ENCODE results near the gene GINS2. TPM values are rescaled to one million over a fixed set of nuclear protein-coding genes. Genes with fewer than 3 reads are reported as not detected.

GINS2 gene
- total and polyA plus RNA-seq, 4 donors, result 1.6 to 3.1 (median 2.4) TPM

- ATAC-seq (ENCODE audit: insufficient read depth, low FRiP score), result no peak
- DNase-seq, result no peak
- Histone ChIP-seq H3K4me3 (no peak overlapping the region), H3K36me3 (ENCODE audit: control insufficient read depth in 4 of 4, insufficient read depth in 4 of 4, low read length in 4 of 4) (peaks cover 20 to 72% (median 58%) of the 10 kb centered on the region in 4 donors), H3K9ac (ENCODE audit: insufficient read depth in 1 of 2, low read length in 2 of 2) (no peak overlapping the region), H3K4me1 (ENCODE audit: control insufficient read depth in 5 of 5, insufficient read depth in 5 of 5, low read length in 5 of 5) (peaks cover 0 to 15% (median 6%) of the 10 kb centered on the region in 5 donors), H3K27me3 (ENCODE audit: control insufficient read depth in 3 of 3, insufficient read depth in 3 of 3, low read length in 2 of 3) (no peaks in the 10 kb centered on the region), H3K27ac (ENCODE audit: low read depth in 1 of 2, low read length in 1 of 2) (no peak overlapping the region), H3K9me3 (ENCODE audit: control insufficient read depth in 4 of 4, insufficient read depth in 3 of 4, low read length in 3 of 4) (no peaks in the 10 kb centered on the region)
- TF ChIP-seq CTCF (IDR thresholded peaks at IDR 0.05; ENCODE audit: control extremely low read depth, extremely low read depth), result no peak
- WGBS, 2 donors, result 96 to 97% methylated on average over 14 of the region's 14 CpGs
These were observed 17.9 kb downstream of the GINS2 start for GRCh38 chr16:85670840-85671239.

- Histone ChIP-seq H3K9ac (ENCODE audit: insufficient read depth in 1 of 2, low read length in 2 of 2) (no peak overlapping the region), H3K36me3 (ENCODE audit: control insufficient read depth in 4 of 4, insufficient read depth in 4 of 4, low read length in 4 of 4) (peaks cover 26 to 73% (median 66%) of the 10 kb centered on the region in 4 donors), H3K27ac (ENCODE audit: low read depth in 1 of 2, low read length in 1 of 2) (no peak overlapping the region), H3K9me3 (ENCODE audit: control insufficient read depth in 4 of 4, insufficient read depth in 3 of 4, low read length in 3 of 4) (no peaks in the 10 kb centered on the region), H3K4me1 (ENCODE audit: control insufficient read depth in 5 of 5, insufficient read depth in 5 of 5, low read length in 5 of 5) (peaks cover 0 to 4% (median 2%) of the 10 kb centered on the region in 5 donors), H3K4me3 (no peak overlapping the region), H3K27me3 (ENCODE audit: control insufficient read depth in 3 of 3, insufficient read depth in 3 of 3, low read length in 2 of 3) (no peaks in the 10 kb centered on the region)
- DNase-seq (no peak), ATAC-seq (ENCODE audit: insufficient read depth, low FRiP score) (no peak)
- no peak for TF ChIP-seq CTCF (IDR thresholded peaks at IDR 0.05; ENCODE audit: control extremely low read depth, extremely low read depth)
- WGBS, 2 donors, result 93 to 96% methylated on average over 10 of the region's 10 CpGs
These were observed 19.9 kb downstream of the GINS2 start for GRCh38 chr16:85668676-85669424.

- Histone ChIP-seq H3K9me3 (ENCODE audit: control insufficient read depth in 4 of 4, insufficient read depth in 3 of 4, low read length in 3 of 4) (no peaks in the 10 kb centered on the region), H3K27me3 (ENCODE audit: control insufficient read depth in 3 of 3, insufficient read depth in 3 of 3, low read length in 2 of 3) (no peaks in the 10 kb centered on the region), H3K27ac (ENCODE audit: low read depth in 1 of 2, low read length in 1 of 2) (no peak overlapping the region), H3K4me1 (ENCODE audit: control insufficient read depth in 5 of 5, insufficient read depth in 5 of 5, low read length in 5 of 5) (no peaks in the 10 kb centered on the region), H3K4me3 (no peak overlapping the region), H3K36me3 (ENCODE audit: control insufficient read depth in 4 of 4, insufficient read depth in 4 of 4, low read length in 4 of 4) (peaks cover 28 to 79% (median 73%) of the 10 kb centered on the region in 4 donors), H3K9ac (ENCODE audit: insufficient read depth in 1 of 2, low read length in 2 of 2) (no peak overlapping the region)
- DNase-seq (no peak), ATAC-seq (ENCODE audit: insufficient read depth, low FRiP score) (no peak)
- 87 to 88% methylated on average over 16 of the region's 16 CpGs for WGBS, 2 donors
- TF ChIP-seq CTCF (IDR thresholded peaks at IDR 0.05; ENCODE audit: control extremely low read depth, extremely low read depth), result no peak
These were observed 20.8 kb downstream of the GINS2 start for GRCh38 chr16:85667841-85668413.
